ENCODE results near the gene BRICD5.

BRICD5 gene

DNA sequence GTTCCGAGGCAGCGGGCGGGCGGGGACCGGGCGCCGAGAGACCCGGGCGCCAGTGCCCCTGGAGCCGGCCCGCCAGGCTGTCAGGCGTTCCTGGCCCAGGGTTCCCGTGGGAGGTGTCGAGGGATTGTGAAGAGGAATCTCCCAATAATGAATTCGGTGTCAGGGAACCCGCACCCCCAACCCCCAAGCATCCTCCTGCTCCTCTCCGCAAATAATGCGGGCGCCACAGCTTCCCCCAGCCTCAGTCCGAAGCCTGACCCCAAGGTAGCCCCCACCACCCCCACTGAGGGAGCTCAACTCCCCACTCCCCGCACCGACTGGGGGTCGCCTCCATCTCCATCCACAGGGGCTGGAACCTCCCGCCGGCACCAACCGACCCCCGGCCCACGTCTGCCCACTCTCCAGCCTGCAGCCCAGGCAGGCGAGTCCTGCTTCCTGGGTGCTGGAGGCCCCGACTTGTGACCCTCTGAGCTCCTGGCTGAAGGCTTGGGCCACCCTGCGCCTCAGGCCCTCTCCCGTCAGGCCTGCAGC is 13.6 kb downstream of the BRICD5 start:
- FAIRE-seq: no peak

DNA sequence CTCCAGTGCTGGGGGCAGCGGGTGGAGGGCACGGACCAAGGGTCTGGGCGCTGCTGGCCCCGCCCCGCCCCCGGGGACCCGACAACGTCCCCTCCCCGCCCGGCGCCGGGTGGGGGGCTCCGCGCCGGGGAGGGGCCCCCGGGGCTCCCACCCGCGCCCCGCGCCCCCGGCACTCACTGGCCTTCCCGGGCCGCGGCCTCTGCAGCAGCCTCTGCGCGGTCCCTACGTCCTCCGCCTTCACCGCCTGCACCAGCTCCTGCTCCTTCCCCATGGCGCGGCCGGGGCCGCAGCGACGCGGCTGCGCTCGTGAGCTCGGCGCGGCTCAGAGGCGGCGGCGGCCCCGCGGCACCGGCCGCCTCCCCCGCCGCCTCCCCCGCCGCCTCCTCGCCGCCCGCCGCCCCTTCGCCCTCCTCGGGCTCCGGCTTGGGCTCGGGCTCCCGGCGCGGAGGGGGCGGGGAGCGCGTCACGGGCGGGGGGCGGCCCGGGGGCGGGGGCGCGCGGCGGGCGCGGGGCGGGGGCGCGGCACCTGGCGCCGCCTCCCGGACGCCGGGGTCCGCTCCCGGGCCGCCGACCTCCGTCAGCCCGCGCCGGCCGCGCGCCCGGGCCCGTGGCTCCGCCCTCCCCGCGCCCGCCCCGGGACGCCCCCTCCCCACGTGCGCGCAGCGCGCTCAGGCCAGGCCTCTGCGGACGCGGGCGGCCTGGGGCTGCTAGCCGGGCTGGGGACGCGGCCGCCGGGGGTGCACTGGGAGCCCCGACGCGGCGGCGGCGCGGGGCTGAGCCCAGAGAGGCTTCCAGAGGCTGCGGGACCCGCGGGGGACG is 14.3 kb downstream of the BRICD5 start, which contains the start of gene CASKIN1:
Gene CASKIN1 (minus strand): TSS at position 444 of the 819 bp plus-strand sequence. CDS start 173 bp downstream, at position 271.
- no peak for FAIRE-seq

DNA sequence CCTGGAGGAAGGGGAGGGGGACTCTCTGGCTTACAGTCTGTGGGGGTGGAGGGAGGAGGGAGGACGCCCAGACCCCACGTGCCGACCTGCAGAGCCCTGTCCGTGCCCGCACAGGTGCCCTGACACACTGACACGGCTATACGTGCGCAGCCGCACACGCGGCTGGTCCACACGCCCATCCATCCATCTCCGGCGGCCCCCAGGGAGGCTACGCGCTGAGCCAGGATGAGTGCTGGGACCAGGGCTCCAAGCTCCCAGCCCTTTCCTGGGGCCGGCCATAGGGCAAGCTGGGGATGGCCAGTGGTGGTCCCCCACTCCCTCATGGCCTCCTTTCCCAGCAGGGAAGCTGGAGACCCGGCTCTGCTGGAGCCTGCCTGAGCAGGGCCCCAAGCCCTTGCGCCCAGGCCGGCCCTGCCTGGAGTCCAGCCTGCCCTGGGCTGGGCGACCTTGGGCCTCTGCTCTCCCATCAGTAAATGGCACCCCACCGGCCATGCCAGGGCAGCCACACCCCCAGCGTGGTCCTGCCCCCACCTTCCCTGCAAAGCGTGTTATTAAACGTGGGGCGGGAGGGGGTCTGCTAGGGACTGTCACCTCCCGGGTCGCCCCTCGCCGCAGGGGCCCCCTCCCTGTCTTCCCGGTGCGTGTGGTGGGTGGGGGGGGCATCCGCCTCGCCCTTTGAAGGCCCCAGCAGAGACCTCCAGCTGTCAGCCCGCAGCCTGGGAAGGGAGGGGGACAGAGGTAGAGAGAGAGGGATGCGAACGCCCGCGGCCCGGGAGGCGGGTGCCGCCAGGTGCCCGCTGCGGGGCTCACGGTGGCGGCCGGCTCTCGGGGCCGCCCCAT is 15.1 kb downstream of the BRICD5 start:
- FAIRE-seq: no peak

GRCh38 chr16:2194852-2195321 is 15.8 kb downstream of the BRICD5 start:
- no peak for FAIRE-seq

GRCh38 chr16:2194166-2194834 is 16.4 kb downstream of the BRICD5 start:
- FAIRE-seq: no peak

- no peak for FAIRE-seq
Observed at GRCh38 chr16:2191446-2191706, 19.3 kb downstream of the BRICD5 start.

DNA sequence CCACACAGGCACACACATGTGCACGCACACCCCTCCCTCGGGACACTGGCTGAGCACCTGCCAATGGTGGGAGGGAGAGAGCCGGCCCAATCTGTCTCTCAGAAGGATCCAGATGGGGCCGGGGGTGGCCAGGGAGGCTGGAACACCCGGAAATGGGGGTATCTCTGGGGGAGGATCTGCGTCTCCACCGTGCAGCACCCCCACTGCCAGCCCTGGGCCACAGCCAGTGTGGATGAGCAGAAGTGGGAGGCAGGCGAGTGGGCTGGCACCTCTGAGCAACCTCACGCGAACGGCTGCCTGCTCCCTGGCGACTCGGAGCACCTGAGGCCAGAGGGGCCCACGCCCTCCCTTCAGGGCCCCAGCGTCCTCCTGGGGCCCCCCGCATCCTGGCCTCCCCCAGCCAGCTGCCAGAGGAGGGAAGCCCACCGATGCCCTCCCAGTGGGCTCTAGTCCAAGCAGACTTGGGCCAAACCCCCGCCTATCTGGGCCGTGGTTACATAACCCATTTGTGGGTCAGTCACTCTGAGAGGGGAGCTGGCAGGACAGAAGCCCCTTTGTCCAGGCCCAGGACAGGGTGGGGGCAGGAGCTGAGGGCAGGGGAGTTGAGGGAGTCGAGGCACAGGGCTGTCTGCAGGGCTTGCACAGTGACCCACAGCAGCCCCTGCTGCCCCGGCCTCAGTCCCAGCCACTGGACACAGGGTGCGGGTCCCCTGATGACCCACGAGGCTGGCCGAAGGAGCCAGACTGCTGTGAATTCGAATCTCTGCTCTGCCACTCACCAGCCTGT is 19.8 kb downstream of the BRICD5 start:
- FAIRE-seq: no peak

DNA sequence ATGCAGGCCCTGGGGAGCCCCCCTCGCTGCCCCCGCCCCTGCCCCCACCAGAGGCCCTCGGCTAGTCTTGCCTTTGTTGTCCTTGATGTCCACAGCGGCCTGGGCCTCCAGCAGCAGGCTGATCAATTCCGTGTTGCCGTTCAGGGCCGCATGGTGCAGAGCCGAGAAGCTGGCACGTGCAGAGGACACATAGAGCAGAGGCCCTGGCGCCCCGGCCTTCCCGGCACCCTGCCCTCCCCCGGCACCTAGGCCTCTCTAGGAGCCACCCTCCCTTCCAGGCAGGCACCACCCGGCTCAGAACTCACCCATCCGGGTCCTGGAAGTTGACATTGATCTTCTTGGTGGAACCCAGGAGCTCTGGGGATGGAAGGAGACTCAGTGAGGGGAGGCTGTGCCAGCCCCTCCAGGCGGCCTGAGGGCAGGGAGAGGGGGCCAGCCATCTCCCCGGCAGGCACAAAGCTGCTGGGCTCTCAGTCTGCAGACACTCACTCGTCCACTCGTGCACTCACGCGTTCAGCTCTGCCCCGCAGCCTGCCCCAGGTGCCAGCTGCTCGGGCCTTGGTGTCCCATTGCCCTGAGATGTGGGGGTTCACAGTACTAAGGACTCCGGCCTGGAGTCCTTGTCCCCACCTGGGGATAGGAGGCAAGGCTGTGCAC is 20.5 kb downstream of the BRICD5 start:
- no peak for FAIRE-seq

GRCh38 chr16:2189252-2189893 is 21.3 kb downstream of the BRICD5 start:
- FAIRE-seq: no peak

- FAIRE-seq: no peak
Observed at GRCh38 chr16:2188395-2188794, 22.3 kb downstream of the BRICD5 start.

GRCh38 chr16:2187212-2187611 is 23.5 kb downstream of the BRICD5 start:
- no peak for FAIRE-seq

DNA sequence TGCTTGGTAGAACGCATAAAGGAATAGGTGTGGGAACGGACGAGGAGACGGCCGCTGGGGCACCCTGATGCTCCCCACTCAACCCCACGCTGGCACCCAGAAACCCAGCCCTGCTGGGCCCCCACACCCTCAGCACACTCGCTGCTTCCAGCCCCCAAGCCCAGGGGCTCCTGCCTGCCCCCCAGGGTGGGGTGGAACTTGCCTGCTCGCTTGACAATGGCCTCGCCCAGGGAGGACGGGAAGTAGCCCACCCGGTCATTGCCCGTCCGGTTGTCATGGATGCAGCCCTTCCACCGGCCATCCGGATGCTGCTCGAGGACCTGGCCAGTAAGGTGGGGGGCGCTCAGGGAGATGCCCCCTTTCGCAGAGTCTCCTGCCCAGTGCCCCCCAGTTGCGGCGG is 24.2 kb downstream of the BRICD5 start:
- no peak for FAIRE-seq

- FAIRE-seq: no peak
Observed at GRCh38 chr16:2186064-2186463, 24.6 kb downstream of the BRICD5 start.

DNA sequence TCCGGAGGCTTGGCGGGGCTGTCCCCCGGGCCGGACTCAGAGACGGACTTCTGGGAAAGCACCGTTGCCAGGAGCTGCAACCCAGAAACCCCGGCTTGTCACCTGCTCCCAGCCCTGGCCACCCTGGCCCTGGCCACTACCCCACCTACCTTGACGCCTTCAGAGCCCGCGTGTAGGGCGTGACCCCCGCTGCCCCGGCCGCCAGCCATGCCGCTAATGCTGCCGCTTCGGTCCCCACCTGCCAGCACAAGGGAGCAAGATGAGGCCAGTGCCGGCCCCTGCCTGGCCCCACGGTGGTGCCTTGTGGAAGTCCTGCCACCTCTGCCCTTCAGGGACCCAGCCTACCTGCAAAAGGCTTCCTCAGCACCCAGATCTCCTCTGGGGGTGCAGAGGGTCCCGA is 25.7 kb downstream of the BRICD5 start:
- no peak for FAIRE-seq

GRCh38 chr16:2184346-2184745 is 26.3 kb downstream of the BRICD5 start:
- FAIRE-seq: no peak

DNA sequence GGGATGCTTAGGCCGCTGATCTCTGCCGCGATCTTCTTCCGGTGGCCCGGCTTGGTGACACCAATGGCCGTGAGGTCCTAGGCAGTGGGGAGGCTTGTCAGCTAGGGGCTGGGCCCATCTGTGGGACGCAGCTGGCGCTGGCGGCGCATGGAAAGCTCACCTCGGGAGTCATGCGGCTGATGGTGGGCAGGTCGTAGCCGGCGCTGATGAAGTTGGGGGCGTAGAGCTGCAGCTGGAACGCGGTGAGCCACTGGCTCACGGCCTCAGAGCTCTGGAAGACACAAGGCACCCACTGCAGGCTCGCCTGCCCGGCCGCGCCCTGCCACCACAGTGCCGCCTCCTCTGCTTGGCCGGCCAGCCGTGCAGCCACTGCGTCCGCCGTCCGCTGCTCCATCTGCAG is 27.0 kb downstream of the BRICD5 start:
- no peak for FAIRE-seq

GRCh38 chr16:2181952-2182351 is 28.7 kb downstream of the BRICD5 start:
- no peak for FAIRE-seq

GRCh38 chr16:2180962-2181923 is 29.4 kb downstream of the BRICD5 start:
- FAIRE-seq: no peak

DNA sequence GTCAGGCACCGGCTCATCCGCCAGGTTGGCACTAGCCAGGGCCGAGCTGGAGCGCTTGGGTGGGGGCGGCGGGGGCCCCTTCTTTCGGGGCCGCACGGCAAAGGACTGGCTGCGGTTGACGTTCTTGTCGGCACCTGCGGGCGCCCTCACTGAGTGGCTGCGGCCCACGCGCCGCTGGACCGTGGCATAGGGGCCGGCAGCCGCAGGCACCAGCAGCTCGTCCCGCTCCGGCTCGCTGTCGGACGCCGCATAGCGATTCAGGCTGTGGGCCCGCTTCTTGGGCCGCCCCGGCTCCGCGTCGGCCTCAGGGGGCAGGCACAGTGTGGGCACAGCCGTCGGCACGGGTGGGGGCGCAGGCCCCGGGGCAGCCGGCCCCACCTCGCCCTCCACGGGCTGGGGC is 30.2 kb downstream of the BRICD5 start:
- FAIRE-seq: no peak

DNA sequence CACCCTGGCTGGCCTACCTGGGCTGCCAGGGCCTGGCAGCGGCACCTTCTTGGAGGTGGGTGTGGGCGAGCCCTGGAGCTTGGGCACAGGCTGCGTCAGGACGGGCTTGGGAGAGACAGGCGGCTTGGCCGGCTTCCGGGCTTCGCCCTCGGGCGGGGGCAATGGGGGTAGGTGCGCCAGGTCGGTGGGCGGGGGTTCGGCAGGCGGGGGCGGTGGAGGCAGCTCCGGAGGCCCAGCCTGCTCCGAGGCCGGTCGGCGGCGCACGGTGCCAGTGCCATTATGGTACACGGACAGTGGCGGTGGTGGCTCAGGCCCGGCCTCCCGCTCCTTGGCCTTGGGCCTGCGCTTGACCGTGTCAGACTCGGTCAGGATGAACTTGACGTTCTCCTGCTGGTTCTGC is 31.1 kb downstream of the BRICD5 start:
- no peak for FAIRE-seq

Measured in A204.1 (cell line).